GM23338 (cell line): ENCODE data around the gene PLEKHA7. TPM values are rescaled to one million over a fixed set of nuclear protein-coding genes. Genes with fewer than 3 reads are reported as not detected.

Source experiments
- CREB1 ChIP-seq: fragments of 250-450 bp; sonication (Bioruptor Pico); IDR thresholded peaks from 2 replicates; pipeline ENCODE4 v1.5.0; 2020; ENCODE audit warnings: low read depth, mild to moderate bottlenecking, moderate library complexity
- EZH2 ChIP-seq: fragments of 200-600 bp; sonication (generic); IDR thresholded peaks from one replicate; pipeline ENCODE4 v1.8.0; 2017; ENCODE audit warnings: antibody characterized with exemption, mild to moderate bottlenecking, low read depth; ENCODE audit not compliant: unreplicated experiment
- JUNB ChIP-seq: IDR thresholded peaks from one replicate; pipeline ENCODE4 v1.6.1; 2016; ENCODE audit warnings: antibody characterized with exemption; ENCODE audit not compliant: unreplicated experiment
- POLR2AphosphoS5 ChIP-seq: IDR thresholded peaks from 2 replicates; pipeline ENCODE4 v1.6.1; 2016; ENCODE audit warnings: antibody characterized with exemption, low read depth
- ZNF114 ChIP-seq: fragments of 250-450 bp; sonication (Bioruptor Pico); IDR thresholded peaks from 2 replicates; pipeline ENCODE4 v1.5.0; 2020; ENCODE audit warnings: mild to moderate bottlenecking, moderate library complexity
- polyA plus RNA-seq: library from polyadenylated mRNA; unstranded; fragments of >200 nt; fragmentation: Nextera tagmentation; extraction: Ambion mirVana; gene quantifications from 2 replicates; pipeline ENCODE4 v1.2.1, GENCODE V29; 2016
- total RNA-seq: library from RNA; depleted of rRNA; stranded (reverse); fragments of >200 nt; shearing (Covaris generic); gene quantifications from 2 replicates; pipeline ENCODE4 v1.2.3, GENCODE V29; 2014
- TF ChIP-seq, protein P1 (sequence below): fragments of 250-450 bp; sonication (Bioruptor Pico); IDR thresholded peaks from 2 replicates; pipeline ENCODE4 v1.5.0; 2020; ENCODE audit warnings: mild to moderate bottlenecking, moderate library complexity
- TF ChIP-seq, protein P2 (sequence below), 2 experiments: fragments of 200-600 bp in 1 of 2; sonication (generic) in 1 of 2; conservative IDR thresholded peaks; 2 replicates each; pipeline versions ENCODE4 v1.5.1 to v1.6.1; 2016 to 2017; ENCODE audit warnings: antibody characterized with exemption in 2 of 2, low read depth in 2 of 2, mild to moderate bottlenecking in 2 of 2, moderate library complexity in 1 of 2
- TF ChIP-seq, protein P3 (sequence below): IDR thresholded peaks from 2 replicates; pipeline ENCODE4 v1.6.1; 2016; ENCODE audit warnings: antibody characterized with exemption
- TF ChIP-seq, protein P4 (sequence below): IDR thresholded peaks from one replicate; pipeline ENCODE4 v1.6.1; 2018; ENCODE audit warnings: antibody characterized with exemption; ENCODE audit not compliant: unreplicated experiment

PLEKHA7 gene
- total and polyA plus RNA-seq, 2 experiments from 2014 or later, result 9.7 to 15.8 TPM

DNA sequence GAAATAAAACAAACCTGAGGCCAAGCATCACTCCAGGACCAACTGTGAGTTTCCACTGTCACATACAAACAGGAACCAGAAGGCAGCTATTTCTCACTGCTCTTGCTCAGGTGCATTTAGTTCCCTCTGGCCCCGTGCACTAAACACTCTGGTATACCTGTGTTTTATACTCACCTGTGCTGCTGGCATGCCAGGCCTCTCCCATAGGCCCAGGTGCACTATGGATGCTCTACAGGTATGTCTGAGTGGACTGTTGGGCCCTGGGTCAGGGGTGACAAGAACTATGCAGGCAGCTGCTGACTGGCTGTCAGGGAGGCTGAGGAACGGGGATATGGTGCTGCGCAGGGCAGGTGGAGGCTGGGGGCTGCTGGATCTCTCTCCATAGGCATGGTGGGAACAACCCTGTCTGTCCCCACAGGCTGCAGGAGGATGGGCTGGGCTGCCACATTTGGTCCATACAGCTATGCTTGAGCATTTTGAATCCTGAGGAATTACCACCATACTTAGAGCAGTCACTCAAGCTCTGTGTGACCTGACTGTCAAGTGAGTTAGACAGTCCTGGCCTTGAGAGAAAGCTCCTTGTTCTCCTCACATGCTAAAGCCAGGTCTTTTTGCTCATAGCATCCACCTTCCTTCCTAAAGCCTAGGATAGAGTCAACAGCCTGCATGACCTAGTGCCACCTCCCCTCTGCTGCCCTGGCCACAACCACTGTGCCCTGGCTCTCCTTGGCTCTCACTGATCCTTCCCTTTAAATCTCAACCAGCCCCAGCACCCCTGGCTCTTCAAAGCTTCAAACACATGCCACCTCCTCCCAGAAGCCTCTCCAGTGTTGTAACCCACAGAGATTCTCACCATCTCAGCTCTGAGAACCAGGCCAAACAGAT, 202.8 kb downstream of the PLEKHA7 start (continued):
- TF ChIP-seq, protein P1, sequence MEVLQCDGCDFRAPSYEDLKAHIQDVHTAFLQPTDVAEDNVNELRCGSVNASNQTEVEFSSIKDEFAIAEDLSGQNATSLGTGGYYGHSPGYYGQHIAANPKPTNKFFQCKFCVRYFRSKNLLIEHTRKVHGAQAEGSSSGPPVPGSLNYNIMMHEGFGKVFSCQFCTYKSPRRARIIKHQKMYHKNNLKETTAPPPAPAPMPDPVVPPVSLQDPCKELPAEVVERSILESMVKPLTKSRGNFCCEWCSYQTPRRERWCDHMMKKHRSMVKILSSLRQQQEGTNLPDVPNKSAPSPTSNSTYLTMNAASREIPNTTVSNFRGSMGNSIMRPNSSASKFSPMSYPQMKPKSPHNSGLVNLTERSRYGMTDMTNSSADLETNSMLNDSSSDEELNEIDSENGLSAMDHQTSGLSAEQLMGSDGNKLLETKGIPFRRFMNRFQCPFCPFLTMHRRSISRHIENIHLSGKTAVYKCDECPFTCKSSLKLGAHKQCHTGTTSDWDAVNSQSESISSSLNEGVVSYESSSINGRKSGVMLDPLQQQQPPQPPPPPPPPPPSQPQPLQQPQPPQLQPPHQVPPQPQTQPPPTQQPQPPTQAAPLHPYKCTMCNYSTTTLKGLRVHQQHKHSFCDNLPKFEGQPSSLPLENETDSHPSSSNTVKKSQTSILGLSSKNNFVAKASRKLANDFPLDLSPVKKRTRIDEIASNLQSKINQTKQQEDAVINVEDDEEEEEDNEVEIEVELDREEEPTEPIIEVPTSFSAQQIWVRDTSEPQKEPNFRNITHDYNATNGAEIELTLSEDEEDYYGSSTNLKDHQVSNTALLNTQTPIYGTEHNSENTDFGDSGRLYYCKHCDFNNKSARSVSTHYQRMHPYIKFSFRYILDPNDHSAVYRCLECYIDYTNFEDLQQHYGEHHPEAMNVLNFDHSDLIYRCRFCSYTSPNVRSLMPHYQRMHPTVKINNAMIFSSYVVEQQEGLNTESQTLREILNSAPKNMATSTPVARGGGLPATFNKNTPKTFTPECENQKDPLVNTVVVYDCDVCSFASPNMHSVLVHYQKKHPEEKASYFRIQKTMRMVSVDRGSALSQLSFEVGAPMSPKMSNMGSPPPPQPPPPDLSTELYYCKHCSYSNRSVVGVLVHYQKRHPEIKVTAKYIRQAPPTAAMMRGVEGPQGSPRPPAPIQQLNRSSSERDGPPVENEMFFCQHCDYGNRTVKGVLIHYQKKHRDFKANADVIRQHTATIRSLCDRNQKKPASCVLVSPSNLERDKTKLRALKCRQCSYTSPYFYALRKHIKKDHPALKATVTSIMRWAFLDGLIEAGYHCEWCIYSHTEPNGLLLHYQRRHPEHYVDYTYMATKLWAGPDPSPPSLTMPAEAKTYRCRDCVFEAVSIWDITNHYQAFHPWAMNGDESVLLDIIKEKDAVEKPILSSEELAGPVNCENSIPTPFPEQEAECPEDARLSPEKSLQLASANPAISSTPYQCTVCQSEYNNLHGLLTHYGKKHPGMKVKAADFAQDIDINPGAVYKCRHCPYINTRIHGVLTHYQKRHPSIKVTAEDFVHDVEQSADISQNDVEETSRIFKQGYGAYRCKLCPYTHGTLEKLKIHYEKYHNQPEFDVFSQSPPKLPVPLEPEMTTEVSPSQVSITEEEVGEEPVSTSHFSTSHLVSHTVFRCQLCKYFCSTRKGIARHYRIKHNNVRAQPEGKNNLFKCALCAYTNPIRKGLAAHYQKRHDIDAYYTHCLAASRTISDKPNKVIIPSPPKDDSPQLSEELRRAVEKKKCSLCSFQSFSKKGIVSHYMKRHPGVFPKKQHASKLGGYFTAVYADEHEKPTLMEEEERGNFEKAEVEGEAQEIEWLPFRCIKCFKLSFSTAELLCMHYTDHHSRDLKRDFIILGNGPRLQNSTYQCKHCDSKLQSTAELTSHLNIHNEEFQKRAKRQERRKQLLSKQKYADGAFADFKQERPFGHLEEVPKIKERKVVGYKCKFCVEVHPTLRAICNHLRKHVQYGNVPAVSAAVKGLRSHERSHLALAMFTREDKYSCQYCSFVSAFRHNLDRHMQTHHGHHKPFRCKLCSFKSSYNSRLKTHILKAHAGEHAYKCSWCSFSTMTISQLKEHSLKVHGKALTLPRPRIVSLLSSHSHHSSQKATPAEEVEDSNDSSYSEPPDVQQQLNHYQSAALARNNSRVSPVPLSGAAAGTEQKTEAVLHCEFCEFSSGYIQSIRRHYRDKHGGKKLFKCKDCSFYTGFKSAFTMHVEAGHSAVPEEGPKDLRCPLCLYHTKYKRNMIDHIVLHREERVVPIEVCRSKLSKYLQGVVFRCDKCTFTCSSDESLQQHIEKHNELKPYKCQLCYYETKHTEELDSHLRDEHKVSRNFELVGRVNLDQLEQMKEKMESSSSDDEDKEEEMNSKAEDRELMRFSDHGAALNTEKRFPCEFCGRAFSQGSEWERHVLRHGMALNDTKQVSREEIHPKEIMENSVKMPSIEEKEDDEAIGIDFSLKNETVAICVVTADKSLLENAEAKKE, result no peak
- TF ChIP-seq CREB1 (CRISPR knock-in tag), result no peak
- TF ChIP-seq JUNB, result no peak
- no peak for TF ChIP-seq POLR2AphosphoS5
- no peak for TF ChIP-seq EZH2
- TF ChIP-seq, protein P2, sequence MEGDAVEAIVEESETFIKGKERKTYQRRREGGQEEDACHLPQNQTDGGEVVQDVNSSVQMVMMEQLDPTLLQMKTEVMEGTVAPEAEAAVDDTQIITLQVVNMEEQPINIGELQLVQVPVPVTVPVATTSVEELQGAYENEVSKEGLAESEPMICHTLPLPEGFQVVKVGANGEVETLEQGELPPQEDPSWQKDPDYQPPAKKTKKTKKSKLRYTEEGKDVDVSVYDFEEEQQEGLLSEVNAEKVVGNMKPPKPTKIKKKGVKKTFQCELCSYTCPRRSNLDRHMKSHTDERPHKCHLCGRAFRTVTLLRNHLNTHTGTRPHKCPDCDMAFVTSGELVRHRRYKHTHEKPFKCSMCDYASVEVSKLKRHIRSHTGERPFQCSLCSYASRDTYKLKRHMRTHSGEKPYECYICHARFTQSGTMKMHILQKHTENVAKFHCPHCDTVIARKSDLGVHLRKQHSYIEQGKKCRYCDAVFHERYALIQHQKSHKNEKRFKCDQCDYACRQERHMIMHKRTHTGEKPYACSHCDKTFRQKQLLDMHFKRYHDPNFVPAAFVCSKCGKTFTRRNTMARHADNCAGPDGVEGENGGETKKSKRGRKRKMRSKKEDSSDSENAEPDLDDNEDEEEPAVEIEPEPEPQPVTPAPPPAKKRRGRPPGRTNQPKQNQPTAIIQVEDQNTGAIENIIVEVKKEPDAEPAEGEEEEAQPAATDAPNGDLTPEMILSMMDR (conservative IDR thresholded peaks at IDR 0.05; ENCODE audit: low read depth in 2 of 2), result no peak
- TF ChIP-seq, protein P3, sequence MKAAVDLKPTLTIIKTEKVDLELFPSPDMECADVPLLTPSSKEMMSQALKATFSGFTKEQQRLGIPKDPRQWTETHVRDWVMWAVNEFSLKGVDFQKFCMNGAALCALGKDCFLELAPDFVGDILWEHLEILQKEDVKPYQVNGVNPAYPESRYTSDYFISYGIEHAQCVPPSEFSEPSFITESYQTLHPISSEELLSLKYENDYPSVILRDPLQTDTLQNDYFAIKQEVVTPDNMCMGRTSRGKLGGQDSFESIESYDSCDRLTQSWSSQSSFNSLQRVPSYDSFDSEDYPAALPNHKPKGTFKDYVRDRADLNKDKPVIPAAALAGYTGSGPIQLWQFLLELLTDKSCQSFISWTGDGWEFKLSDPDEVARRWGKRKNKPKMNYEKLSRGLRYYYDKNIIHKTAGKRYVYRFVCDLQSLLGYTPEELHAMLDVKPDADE, result no peak
- TF ChIP-seq ZNF114, result no peak
- TF ChIP-seq, protein P4, sequence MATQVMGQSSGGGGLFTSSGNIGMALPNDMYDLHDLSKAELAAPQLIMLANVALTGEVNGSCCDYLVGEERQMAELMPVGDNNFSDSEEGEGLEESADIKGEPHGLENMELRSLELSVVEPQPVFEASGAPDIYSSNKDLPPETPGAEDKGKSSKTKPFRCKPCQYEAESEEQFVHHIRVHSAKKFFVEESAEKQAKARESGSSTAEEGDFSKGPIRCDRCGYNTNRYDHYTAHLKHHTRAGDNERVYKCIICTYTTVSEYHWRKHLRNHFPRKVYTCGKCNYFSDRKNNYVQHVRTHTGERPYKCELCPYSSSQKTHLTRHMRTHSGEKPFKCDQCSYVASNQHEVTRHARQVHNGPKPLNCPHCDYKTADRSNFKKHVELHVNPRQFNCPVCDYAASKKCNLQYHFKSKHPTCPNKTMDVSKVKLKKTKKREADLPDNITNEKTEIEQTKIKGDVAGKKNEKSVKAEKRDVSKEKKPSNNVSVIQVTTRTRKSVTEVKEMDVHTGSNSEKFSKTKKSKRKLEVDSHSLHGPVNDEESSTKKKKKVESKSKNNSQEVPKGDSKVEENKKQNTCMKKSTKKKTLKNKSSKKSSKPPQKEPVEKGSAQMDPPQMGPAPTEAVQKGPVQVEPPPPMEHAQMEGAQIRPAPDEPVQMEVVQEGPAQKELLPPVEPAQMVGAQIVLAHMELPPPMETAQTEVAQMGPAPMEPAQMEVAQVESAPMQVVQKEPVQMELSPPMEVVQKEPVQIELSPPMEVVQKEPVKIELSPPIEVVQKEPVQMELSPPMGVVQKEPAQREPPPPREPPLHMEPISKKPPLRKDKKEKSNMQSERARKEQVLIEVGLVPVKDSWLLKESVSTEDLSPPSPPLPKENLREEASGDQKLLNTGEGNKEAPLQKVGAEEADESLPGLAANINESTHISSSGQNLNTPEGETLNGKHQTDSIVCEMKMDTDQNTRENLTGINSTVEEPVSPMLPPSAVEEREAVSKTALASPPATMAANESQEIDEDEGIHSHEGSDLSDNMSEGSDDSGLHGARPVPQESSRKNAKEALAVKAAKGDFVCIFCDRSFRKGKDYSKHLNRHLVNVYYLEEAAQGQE, result no peak
